ENCODE measurements around the gene GRIN3B.
A peak's percentile ranks its signal among the peaks of the same experiment; 100 is the strongest.

GRIN3B gene

GRCh38 chr19:1008268-1009040, 8.2 kb downstream of the GRIN3B start:
- DNase-seq = no peak

GRCh38 chr19:1009041-1009980, 9.1 kb downstream of the GRIN3B start:
- DNase-seq = peak; percentile 28

- no peak for DNase-seq
Measured at GRCh38 chr19:1009981-1010538, 9.8 kb downstream of the GRIN3B start.

DNA sequence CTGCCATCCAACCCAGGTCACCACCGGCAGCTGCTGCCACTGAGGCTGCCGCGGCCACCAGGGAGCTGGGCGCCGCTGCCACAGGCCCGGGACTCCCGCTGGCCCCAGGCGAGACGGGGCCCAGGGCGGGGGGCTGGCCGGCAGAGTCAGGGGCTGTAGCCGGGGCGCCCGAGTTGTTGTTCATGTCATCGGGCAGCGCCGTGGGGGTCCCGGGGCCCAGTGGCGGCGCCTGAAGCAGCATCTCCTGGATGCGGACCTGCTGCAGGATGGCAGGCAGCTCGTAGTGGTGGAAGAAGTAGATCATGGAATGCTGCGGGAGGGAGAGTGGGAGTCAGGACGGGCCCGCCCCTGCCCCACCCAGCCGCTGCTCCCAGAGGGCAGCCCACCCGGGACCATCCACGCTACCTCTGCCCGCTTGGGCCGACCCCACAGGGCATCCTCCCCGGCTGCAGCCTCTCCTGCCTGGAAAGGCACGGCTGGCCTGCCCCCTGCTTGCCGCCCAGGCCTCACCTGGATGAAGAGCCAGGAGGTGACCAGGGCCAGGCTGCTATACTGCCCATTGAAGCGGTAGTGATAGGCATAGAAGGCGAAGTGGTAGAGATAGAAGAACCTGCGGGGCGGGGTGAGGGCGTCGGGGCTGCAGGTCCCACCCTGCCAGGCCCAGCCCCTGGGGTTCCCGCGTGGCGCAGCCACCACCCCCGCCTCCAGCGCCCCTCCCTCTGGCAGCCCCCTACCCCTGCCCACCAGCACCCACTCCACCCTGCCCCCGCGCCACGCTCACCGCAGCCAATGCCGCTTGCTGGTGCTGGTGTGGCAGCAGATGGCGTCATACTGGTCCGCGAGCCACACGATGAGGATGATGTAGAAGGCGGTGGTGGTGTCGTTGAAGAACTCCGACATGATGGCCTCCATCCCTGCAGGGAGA, 10.6 kb downstream of the GRIN3B start:
- no peak for DNase-seq

GRCh38 chr19:1011831-1012333, 11.7 kb downstream of the GRIN3B start:
- no peak for DNase-seq

- DNase-seq = no peak
Measured at GRCh38 chr19:1012334-1012733, 12.1 kb downstream of the GRIN3B start.

- DNase-seq = no peak
Measured at GRCh38 chr19:1013218-1013617, 13.0 kb downstream of the GRIN3B start.

DNA sequence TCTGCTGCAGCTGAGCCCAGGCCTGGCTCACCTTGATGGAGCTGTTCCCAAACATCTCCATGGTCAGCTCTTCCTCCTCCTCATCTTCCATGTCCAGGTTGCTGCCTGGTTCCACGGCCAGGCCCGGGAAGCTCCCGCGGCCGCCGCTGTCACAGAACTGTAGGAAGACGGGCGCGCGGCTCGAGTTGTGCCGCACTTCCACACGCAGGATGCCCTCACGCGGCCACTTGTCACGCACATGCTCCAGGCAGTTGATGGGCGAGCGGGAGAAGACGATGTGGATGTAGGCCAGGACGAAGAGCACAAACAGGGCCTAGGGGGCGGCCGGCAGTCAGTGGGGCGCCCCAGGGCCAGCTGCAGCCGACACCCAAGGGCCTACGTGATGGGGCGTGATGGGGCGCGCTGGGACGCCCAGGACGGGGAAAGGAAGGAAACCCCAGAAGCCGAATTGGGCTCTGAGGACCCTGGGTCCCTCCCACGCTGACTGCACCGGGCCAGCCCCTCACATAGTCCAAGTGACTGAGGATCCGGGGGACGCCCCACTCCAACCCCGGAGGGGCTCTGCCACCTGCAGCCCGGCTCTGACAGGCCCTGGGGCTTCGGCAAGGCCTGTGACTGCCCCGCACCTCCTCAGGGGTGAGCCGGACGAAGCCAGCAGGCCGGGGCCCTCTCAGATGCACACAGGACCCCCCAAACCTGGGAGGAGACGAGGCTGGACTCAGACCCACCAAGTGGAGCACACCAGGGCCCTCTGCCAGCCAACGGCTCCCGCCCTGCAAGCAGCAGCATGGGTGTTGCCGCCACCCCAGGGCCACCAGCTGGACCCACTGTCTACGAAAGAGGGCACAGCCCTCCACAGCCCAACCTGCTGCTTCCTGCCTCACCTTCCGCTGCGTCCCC, 14.2 kb downstream of the GRIN3B start:
- no peak for DNase-seq

GRCh38 chr19:1015061-1015781, 15.0 kb downstream of the GRIN3B start:
- no peak for DNase-seq

GRCh38 chr19:1015782-1016646, 15.8 kb downstream of the GRIN3B start:
- DNase-seq = no peak

DNA sequence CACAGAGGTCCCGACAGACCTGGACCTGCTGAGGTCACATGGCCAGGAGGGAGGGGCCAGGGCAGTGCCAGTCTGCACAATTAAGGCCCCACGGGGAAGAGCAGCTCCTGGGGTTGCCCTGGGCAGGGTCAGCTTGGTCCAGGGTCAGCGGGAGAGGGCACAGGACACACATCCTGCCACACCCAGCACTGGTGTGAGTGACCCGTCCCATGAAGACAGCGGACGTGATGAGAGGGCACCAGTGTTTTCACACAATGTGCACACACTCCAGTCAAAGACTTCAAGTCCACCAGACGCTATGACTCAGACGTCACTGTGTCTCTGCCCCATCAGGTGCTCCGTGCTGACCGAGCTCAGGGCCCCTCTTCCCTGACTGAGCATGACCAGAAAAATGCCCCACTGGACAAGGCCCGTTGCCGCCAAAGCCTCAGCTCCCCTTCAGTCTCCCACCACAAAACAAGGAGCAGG, 16.5 kb downstream of the GRIN3B start:
- no peak for DNase-seq

- DNase-seq = no peak
Measured at GRCh38 chr19:1017115-1017905, 17.1 kb downstream of the GRIN3B start.

DNA sequence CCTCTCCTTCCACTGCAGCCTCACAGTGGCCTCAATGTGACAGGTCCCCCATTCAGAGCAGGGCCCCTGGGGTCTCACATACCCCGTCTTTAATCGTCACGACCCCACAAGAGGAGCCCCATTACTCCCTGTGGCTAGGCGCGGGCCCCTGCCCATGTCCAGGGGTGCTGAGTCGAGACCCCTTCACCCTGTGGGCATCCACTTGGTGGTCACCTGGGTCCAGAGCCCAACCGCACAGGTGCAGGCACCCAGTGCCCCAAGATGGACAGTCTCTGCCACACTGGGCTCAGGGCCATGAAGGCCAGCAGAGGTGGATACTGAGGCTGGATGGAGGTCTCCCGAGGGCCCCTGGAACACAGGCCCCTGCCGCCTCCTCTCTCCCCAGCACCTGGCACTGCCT, 17.7 kb downstream of the GRIN3B start:
- no peak for DNase-seq

- DNase-seq = no peak
Measured at GRCh38 chr19:1018393-1018792, 18.2 kb downstream of the GRIN3B start.

GRCh38 chr19:1018932-1019615, 18.9 kb downstream of the GRIN3B start:
- no peak for DNase-seq

GRCh38 chr19:1019616-1019961, 19.4 kb downstream of the GRIN3B start:
- no peak for DNase-seq

- DNase-seq = no peak
Measured at GRCh38 chr19:1019980-1020867, 20.0 kb downstream of the GRIN3B start.
